ENCODE results near the gene NXPE2.

The NXPE2 gene

DNA sequence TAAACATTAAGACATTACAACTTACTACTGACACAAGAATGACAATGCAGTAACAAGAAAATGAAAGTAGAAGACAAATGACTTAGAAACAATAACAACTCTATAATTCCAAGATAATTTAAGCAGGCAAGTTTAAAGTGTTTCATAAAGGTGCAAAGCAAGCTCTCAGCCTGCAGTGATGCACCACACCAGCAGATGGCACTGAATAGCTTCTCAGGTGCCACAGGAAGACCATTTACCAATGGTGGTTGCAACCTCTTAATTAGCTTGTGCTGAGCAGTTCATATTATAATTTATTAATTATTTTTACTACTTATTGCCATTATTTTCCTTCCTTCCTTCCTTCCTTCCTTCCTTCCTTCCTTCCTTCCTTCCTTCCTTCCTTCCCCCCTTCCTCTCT is 60.6 kb downstream of the NXPE2 start:
- DNase-seq (ENCODE audit: low read depth in 1 of 2, low spot score in 1 of 2), result no peak

DNA sequence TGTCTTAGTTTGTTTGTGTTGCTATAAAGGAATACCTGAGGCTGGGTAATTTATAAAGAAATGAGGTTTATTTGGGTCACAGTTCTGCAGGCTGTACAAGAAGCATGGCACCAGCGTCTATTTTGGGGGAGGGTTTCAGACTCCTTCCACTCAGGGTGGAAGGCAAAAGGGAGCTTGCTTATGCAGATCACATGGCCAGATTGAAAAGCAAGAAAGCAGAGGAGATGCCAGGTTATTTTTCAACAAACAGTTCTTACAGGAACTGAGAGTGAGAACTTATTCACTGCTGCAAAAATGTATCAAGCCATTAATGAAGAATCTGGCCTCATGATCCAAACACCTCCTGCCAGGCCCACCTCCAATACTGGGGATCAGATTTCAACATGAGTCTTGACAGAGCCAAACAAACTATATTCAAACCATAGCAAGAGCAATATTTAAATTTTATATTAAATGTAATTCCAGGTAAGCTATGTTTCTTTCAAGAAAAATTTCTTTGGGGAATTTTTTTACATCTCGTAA is 66.9 kb downstream of the NXPE2 start:
- no peak for DNase-seq (ENCODE audit: low read depth in 1 of 2, low spot score in 1 of 2)

DNA sequence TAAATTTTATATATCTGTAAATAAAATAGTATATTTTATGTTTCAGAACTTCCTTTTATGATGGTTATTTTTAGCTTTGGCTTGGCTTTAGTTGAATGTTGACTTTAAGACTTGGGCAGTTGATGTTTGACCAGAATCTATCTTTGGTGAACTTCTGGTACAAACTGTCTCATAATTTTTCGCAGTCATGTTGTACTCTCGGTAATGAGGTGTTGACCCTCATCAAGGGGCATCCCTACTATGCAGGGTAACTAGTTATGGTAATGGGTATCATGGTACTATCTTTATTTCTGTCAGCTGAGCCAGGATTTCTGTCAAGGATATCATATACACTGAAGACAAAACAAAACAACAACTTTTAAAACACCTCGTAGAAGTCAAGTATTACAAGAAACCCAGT is 67.7 kb downstream of the NXPE2 start:
- DNase-seq (ENCODE audit: low read depth in 1 of 2, low spot score in 1 of 2), result no peak

Measured in stimulated activated CD4-positive, alpha-beta T cell treated with anti-CD3 and anti-CD28 coated beads, Interleukin-15, amount 100 ng/mL, for 1 hour (primary cell).